Measurements from ENCODE around the gene NCAM1. TPM values are rescaled to one million over a fixed set of nuclear protein-coding genes. Genes with fewer than 3 reads are reported as not detected.

Gene NCAM1
- total and polyA plus RNA-seq, 2 of the 13 experiments (the other 11 are each of a cell fraction or from before 2014, with no cell fraction given): 0.05 TPM; not detected in 1

DNA sequence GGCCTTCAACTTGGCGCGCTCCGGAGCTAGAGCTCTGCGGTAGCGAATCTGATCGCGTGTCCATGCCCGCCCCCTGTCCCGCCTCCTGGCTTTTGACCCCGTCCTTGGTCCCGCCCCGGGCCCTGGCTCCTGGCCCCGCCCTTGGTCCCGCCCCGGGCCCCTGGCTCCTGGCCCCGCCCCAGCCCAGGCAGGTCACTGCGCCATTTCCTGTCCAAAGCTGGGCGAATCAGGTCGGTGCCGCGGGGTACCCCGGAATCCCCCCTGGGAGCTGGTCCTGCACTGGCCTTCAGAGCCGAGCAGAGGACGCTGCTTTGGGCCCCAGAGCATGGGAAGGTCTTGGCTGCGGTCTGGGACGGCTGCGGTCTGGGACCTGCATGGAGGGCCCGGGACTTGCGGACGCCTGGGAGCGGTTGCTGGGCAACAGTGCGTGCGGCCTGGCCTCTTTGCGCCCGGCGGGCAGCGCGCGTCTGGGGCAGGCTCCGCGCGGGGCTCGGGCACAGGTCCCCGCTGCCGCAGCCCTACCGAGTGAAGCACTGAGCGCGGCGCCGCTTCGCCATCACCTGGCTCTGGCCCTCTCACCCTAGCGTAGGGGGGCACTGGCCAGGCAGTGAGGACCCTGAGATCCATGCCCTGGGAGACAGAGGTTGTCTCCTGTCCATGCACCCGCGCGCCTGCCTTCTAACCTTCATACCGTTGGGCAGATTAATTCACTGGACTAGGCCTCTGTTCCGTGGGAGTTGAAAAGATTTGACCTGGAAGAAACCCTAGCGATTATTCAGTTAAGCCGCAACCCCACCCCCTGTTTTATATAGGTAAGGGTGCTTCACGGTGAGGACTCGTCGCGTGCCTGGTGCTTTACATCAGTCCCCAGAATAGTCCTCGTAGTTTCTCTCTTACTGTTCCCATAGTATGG lies 353.4 kb downstream of the NCAM1 start, which contains the start of gene TTC12 (continued):
- TF ChIP-seq ZNF446 (CRISPR knock-in tag; IDR thresholded peaks at IDR 0.05): no peak
- TF ChIP-seq ISL2 (CRISPR knock-in tag; IDR thresholded peaks at IDR 0.05): no peak
- TF ChIP-seq NCOA1 (CRISPR knock-in tag; IDR thresholded peaks at IDR 0.05): no peak
- TF ChIP-seq MTF1 (CRISPR knock-in tag; IDR thresholded peaks at IDR 0.05): no peak
- TF ChIP-seq IRF9 (CRISPR knock-in tag; IDR thresholded peaks at IDR 0.05; ENCODE audit: borderline replicate concordance): peak; percentile 59; the same call in 1 of the 2 replicates
- TF ChIP-seq RBFOX2 (IDR thresholded peaks at IDR 0.05; ENCODE audit: low read depth, low read length): peak; percentile 89
- 0 out of 2 replicates have a peak, but pooled peaks have one; percentile 9 for TF ChIP-seq ZMYM3 (CRISPR knock-in tag; IDR thresholded peaks at IDR 0.05)
- no peak; the same call in 1 of the 2 replicates for TF ChIP-seq ZMAT3 (CRISPR knock-in tag; conservative IDR thresholded peaks at IDR 0.05)
- TF ChIP-seq, protein P1, sequence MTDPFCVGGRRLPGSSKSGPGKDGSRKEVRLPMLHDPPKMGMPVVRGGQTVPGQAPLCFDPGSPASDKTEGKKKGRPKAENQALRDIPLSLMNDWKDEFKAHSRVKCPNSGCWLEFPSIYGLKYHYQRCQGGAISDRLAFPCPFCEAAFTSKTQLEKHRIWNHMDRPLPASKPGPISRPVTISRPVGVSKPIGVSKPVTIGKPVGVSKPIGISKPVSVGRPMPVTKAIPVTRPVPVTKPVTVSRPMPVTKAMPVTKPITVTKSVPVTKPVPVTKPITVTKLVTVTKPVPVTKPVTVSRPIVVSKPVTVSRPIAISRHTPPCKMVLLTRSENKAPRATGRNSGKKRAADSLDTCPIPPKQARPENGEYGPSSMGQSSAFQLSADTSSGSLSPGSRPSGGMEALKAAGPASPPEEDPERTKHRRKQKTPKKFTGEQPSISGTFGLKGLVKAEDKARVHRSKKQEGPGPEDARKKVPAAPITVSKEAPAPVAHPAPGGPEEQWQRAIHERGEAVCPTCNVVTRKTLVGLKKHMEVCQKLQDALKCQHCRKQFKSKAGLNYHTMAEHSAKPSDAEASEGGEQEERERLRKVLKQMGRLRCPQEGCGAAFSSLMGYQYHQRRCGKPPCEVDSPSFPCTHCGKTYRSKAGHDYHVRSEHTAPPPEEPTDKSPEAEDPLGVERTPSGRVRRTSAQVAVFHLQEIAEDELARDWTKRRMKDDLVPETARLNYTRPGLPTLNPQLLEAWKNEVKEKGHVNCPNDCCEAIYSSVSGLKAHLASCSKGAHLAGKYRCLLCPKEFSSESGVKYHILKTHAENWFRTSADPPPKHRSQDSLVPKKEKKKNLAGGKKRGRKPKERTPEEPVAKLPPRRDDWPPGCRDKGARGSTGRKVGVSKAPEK (CRISPR knock-in tag; IDR thresholded peaks at IDR 0.05; ENCODE audit: borderline replicate concordance): no peak
- no peak for TF ChIP-seq FOXP1 (IDR thresholded peaks at IDR 0.05)
- no peak for TF ChIP-seq FOXP1 (CRISPR knock-in tag; IDR thresholded peaks at IDR 0.05)
- TF ChIP-seq EP300 (IDR thresholded peaks at IDR 0.05; ENCODE audit: low read depth in 2 of 2, low read length in 2 of 2): no peak
- TF ChIP-seq EP300 (CRISPR knock-in tag; IDR thresholded peaks at IDR 0.05; ENCODE audit: borderline replicate concordance): no peak; the same call in 1 of the 2 replicates
- no peak for TF ChIP-seq ZNF160 (CRISPR knock-in tag; IDR thresholded peaks at IDR 0.05)
- TF ChIP-seq, protein P2, sequence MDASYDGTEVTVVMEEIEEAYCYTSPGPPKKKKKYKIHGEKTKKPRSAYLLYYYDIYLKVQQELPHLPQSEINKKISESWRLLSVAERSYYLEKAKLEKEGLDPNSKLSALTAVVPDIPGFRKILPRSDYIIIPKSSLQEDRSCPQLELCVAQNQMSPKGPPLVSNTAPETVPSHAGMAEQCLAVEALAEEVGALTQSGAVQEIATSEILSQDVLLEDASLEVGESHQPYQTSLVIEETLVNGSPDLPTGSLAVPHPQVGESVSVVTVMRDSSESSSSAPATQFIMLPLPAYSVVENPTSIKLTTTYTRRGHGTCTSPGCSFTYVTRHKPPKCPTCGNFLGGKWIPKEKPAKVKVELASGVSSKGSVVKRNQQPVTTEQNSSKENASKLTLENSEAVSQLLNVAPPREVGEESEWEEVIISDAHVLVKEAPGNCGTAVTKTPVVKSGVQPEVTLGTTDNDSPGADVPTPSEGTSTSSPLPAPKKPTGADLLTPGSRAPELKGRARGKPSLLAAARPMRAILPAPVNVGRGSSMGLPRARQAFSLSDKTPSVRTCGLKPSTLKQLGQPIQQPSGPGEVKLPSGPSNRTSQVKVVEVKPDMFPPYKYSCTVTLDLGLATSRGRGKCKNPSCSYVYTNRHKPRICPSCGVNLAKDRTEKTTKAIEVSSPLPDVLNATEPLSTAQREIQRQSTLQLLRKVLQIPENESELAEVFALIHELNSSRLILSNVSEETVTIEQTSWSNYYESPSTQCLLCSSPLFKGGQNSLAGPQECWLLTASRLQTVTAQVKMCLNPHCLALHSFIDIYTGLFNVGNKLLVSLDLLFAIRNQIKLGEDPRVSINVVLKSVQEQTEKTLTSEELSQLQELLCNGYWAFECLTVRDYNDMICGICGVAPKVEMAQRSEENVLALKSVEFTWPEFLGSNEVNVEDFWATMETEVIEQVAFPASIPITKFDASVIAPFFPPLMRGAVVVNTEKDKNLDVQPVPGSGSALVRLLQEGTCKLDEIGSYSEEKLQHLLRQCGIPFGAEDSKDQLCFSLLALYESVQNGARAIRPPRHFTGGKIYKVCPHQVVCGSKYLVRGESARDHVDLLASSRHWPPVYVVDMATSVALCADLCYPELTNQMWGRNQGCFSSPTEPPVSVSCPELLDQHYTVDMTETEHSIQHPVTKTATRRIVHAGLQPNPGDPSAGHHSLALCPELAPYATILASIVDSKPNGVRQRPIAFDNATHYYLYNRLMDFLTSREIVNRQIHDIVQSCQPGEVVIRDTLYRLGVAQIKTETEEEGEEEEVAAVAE (CRISPR knock-in tag; IDR thresholded peaks at IDR 0.05; ENCODE audit: borderline replicate concordance): no peak
- TF ChIP-seq POGK (CRISPR knock-in tag; conservative IDR thresholded peaks at IDR 0.05): peak; percentile 58; the same call in 1 of the 2 replicates
- no peak for TF ChIP-seq ZNF34 (CRISPR knock-in tag; IDR thresholded peaks at IDR 0.05; ENCODE audit: borderline replicate concordance)
- no peak for TF ChIP-seq ZNF83 (CRISPR knock-in tag; IDR thresholded peaks at IDR 0.05; ENCODE audit: borderline replicate concordance)
